Ectodermal cell (in vitro differentiated cells): Measurements from ENCODE around the gene AFAP1L2.

Experiments
- H3K27ac ChIP-seq: 2 replicates; pipeline ENCODE4 v1.7.0; 2013; ENCODE audit warnings: mild to moderate bottlenecking, low read depth, low read length; ENCODE audit not compliant: insufficient read depth, poor library complexity, severe bottlenecking
- H3K27me3 ChIP-seq: 2 replicates; pipeline ENCODE4 v1.7.0; 2013; ENCODE audit warnings: mild to moderate bottlenecking, low read length; ENCODE audit not compliant: insufficient read depth, control insufficient read depth, poor library complexity, severe bottlenecking
- H3K36me3 ChIP-seq: one replicate; pipeline ENCODE4 v1.7.0; 2013; ENCODE audit warnings: low read length; ENCODE audit not compliant: control insufficient read depth, insufficient read depth
- H3K4me1 ChIP-seq: one replicate; pipeline ENCODE4 v1.7.0; 2013; ENCODE audit warnings: low read length; ENCODE audit not compliant: control insufficient read depth, insufficient read depth
- H3K4me3 ChIP-seq: 2 replicates; pipeline ENCODE4 v1.7.0; 2013; ENCODE audit warnings: low read depth, low read length, control low read depth; ENCODE audit not compliant: insufficient read depth
- H3K9me3 ChIP-seq: 2 replicates; pipeline ENCODE4 v1.7.0; 2013; ENCODE audit warnings: mild to moderate bottlenecking, low read length, moderate library complexity; ENCODE audit not compliant: control insufficient read depth
- WGBS, 2 experiments: methylation state at CpG; one replicate each; pipeline ENCODE4 v1.1.7; 2013; ENCODE audit warnings: missing lambda C conversion rate in 2 of 2; 5-methylcytosine and 5-hydroxymethylcytosine counted together

The AFAP1L2 gene

DNA sequence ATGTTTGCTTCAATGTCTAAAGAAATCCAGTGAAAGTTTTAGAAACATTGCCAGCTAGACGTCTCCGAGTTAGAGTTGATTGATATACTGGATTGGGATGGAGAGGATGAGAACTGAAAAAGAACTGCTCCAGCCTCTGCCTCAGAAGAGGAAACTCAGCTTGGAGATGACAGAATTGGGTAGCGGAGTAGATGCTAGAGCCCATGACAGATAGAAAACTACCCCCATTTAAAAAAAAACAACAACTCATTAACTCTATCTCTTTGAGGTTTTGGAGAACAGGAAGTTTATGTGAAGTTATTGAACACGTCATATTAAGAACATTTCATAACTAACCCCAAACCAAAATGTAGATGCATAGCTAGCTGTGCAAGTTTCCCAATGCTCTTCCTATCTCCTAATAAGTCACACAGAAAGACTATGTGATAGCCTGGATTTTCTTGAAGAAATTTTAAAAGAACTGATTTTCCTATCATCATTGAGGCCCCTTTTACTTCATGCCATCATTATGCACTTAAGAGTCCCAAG, 28.3 kb upstream of the AFAP1L2 start:
- H3K4me1 ChIP-seq = peaks cover under 1% of the 10 kb centered on the region
- no peaks in the 10 kb centered on the region for H3K36me3 ChIP-seq
- 93 to 97% methylated on average over 3 to 4 of the region's 4 CpGs for WGBS, 2 experiments
- H3K4me3 ChIP-seq = no peak overlapping the region
- no peaks in the 10 kb centered on the region for H3K27me3 ChIP-seq
- H3K9me3 ChIP-seq = no peaks in the 10 kb centered on the region
- no peak overlapping the region for H3K27ac ChIP-seq

DNA sequence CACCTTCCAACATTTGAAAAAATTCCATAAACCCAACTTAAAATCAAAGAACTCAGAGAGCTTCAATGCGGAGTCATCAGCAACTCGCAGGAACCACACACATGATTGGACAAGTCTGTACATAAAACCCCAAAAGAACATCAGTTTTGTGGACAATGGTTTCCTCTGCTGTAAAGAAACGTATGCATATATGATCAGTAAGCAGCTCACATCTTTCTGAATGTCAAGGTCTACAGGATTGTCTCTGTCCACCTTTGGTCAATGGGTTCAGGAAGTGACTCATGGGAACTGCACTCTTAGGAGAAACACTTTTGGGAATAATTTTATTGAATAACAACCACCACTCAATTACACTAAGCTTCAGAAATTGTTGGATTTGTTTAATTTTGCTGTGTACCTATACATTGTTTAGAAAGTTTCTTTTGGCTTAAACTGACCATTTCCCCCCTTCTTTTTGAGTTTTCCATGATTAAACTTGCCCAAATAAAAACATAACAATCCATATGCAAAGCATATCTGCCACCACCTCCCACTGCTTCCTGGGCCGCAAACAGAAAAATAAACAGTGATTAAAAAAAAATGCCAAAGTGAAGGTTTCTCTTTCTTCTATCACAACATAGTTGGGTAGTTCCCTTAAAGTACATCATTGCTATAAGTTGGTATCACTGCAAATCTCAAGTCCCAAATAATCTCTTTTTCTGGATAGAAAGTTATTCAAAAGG, 27.3 kb upstream of the AFAP1L2 start:
- H3K36me3 ChIP-seq = no peaks in the 10 kb centered on the region

DNA sequence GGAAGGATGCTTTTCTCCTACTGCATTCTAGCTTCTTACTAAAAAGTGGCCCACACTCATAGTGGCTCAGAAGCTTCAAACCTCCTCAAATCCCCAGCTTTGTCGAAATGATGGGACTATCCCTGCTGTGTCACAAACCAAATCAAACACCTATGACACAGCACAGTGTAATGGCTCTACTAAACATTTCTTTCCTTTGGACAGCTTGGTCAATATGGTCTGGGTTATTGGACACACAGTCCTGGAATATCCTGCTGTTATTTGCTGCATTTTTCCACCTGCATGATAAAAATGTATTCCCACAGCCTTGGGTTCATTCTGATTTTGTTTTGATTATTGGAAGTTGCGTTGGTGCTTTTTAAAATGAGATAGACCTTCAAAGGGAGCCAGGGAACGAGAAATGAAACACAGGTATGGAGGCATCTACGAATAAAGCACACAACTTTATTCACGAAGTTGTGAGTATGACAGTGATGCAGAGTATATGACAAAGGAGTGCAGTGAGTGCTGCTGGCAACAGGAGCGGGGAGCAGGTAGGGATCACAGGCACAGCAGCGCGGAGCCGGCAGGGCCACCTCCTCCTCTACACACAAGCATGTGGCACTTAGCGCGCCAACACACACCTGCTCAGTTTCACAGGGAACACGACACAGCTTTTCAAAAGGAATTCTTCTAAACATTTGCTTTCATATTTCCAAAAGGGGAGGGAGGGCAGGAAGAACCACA, 26.5 kb upstream of the AFAP1L2 start:
- Histone ChIP-seq H3K27me3 (no peaks in the 10 kb centered on the region), H3K9me3 (no peaks in the 10 kb centered on the region), H3K4me3 (no peak overlapping the region), H3K36me3 (no peaks in the 10 kb centered on the region), H3K27ac (no peak overlapping the region), H3K4me1 (peaks cover 14% of the 10 kb centered on the region)
- 94 to 97% methylated on average over 12 of the region's 12 CpGs for WGBS, 2 experiments

More for the DNA sequence above, 27.3 kb upstream of the AFAP1L2 start:
- Histone ChIP-seq H3K4me3 (no peak overlapping the region), H3K27ac (no peak overlapping the region), H3K4me1 (peaks cover 11% of the 10 kb centered on the region), H3K9me3 (no peaks in the 10 kb centered on the region), H3K27me3 (no peaks in the 10 kb centered on the region)
- WGBS, 2 experiments = 97 to 98% methylated on average over 4 of the region's 4 CpGs

DNA sequence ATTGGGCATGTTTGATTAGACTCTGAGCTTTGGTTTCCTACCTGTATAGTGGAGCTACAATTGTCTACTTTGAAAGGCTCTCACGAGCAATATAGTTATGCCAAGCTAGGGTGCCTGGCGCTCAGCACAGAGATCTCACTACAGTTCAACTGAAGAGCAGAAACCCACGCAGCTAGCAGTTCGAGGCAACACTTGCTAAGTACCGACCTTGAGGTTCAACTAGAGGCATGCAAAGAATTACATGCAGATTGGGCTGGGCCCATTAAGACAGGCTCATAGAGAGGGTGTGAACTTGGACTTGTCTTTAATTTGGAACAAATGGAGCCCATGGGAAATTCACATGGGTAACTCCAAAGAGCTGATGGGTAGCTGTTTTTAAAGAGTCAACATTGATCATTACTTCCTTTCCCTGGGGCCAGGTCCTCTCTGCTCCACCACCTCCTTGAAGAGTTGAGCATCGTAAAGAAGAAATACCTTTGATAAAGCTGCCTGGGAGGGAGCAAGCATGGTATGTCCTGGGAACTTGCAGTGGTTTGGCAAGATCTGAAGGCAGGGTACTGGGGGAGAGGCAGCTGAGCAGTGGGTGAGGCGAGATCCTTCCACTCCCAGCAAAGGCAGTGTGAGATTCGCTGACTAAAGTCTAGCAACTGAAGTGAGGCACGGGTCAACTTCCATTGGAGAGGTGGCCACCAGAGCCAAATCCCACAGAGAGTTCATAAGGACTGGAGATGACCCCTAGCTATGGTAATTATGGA, 25.5 kb upstream of the AFAP1L2 start:
- no peaks in the 10 kb centered on the region for H3K27me3 ChIP-seq
- H3K36me3 ChIP-seq = no peaks in the 10 kb centered on the region
- peaks cover 14% of the 10 kb centered on the region for H3K4me1 ChIP-seq
- H3K27ac ChIP-seq = no peak overlapping the region
- WGBS, 2 experiments = 87% methylated on average over 9 of the region's 9 CpGs
- H3K4me3 ChIP-seq = no peak overlapping the region
- no peaks in the 10 kb centered on the region for H3K9me3 ChIP-seq

DNA sequence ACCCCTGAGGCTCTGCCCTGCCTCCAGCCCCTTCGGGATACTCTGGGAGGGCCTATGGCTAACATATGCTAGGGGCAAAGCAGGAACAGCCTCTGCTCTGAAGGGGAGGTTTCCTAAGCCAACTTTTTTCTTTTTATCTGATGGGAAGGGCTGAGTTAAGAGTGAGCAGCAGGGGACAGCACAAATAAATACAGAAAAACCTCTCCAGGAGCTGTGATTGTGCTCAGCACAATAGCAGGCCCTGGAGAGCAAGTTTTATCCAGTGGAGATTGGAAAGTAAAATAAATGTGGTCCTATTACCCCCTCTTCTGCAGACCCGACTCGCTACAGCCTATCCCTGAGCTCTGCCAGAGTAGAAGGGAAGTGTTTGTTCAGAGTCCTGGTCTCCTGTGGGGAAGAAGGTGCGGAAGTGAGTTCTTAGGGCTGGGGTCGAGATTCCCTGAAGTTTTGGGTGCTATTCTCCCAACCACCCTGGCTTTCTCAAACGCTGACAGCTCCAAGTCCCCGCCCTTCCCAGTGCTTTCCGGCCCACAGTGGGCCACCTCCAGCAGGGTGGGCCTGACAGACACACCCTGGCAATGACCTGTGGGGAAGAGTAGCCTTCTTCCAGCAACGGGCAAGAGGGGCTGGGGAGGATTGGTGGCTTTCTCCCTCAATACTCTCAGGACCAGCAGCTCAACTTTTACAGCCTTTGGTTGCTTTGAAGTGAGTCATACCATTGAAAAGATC, 23.0 kb upstream of the AFAP1L2 start:
- Histone ChIP-seq H3K9me3 (no peaks in the 10 kb centered on the region), H3K36me3 (no peaks in the 10 kb centered on the region), H3K4me3 (no peak overlapping the region), H3K4me1 (peaks cover 14% of the 10 kb centered on the region), H3K27me3 (no peaks in the 10 kb centered on the region), H3K27ac (peak overlapping the region; percentile 55)
- WGBS, 2 experiments = 70% methylated on average over 9 of the region's 9 CpGs

DNA sequence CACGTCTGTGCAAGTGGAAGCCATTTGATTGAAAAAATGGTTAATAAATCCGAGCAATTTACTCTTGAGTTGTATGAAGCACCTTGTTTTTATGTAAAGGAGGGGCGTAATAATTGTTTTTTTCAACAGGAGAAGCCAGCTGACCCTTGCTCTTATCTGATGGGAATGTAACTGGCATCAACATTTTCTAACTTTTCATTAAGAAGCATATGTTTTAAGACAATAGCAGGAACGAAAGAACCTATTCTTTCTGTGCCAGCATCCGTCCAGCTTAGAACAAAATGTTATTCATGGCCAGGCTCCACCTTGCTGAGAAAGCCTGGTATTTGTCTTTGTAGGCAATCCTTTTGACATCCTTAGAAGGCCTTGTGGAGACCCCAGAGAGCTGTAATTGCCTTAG, 22.2 kb upstream of the AFAP1L2 start:
- Histone ChIP-seq H3K4me3 (no peak overlapping the region), H3K9me3 (no peaks in the 10 kb centered on the region), H3K27ac (no peak overlapping the region), H3K4me1 (peaks cover 14% of the 10 kb centered on the region), H3K27me3 (no peaks in the 10 kb centered on the region), H3K36me3 (no peaks in the 10 kb centered on the region)
- 71 to 74% methylated on average over 5 of the region's 5 CpGs for WGBS, 2 experiments

DNA sequence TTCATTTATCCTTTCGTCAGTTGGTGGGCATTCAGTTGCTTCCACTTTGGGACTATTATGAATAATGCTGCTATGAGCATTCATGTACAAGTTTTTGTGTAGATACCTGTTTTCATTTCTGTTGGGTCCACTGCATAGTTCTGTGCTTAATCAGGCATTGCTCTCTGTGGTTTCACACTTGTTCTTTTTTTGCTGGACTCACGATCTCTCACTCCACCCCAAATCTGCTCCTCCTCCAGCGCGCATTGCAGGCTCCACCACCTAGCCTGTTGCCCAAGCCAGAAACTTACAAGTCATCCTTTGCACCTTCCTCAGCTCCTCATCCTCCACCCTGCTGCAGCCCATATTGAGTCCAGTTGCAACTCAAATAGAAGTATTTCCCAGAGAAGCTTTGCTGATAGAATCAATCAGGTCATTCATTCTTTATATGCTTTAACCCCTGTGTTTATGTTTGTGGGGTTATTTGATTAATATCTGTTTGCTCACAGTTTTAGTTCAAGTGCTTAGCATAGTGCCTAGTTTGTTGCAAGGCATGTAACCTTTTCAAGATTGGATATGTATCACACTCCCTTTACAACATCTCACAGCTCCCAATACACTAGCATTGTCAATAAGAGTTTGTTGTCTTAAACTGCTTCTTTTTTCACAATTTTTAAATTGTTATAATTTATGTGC, 16.6 kb upstream of the AFAP1L2 start:
- Histone ChIP-seq H3K27ac (no peak overlapping the region), H3K4me1 (no peaks in the 10 kb centered on the region), H3K4me3 (no peak overlapping the region), H3K36me3 (no peaks in the 10 kb centered on the region), H3K27me3 (no peaks in the 10 kb centered on the region), H3K9me3 (no peaks in the 10 kb centered on the region)
- WGBS, 2 experiments = 93 to 94% methylated on average over 4 of the region's 4 CpGs

DNA sequence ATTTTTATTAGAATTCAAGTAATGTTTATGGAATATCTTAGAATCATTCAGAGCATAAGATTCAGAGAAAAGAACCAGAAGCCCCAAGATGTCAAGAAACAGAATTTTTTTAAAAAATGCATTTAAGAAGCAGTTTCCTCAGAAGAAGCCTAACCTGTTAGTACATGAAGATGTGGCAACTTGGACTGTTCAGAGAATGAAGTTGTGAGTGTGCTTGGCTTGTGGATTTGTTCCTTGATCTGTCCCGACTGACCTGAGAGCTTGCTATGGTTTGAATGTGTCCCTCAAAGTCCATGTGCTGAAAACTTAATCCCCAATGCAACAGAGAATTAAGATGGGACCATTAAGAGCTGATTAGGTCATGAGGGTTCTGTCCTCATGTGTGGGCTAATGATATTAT, 13.8 kb upstream of the AFAP1L2 start:
- H3K4me1 ChIP-seq = no peaks in the 10 kb centered on the region
- no peaks in the 10 kb centered on the region for H3K9me3 ChIP-seq
- H3K27ac ChIP-seq = no peak overlapping the region
- WGBS, 2 experiments = 77 to 87% methylated on average over 1 of the region's 1 CpG
- H3K27me3 ChIP-seq = no peaks in the 10 kb centered on the region
- no peak overlapping the region for H3K4me3 ChIP-seq
- no peaks in the 10 kb centered on the region for H3K36me3 ChIP-seq

DNA sequence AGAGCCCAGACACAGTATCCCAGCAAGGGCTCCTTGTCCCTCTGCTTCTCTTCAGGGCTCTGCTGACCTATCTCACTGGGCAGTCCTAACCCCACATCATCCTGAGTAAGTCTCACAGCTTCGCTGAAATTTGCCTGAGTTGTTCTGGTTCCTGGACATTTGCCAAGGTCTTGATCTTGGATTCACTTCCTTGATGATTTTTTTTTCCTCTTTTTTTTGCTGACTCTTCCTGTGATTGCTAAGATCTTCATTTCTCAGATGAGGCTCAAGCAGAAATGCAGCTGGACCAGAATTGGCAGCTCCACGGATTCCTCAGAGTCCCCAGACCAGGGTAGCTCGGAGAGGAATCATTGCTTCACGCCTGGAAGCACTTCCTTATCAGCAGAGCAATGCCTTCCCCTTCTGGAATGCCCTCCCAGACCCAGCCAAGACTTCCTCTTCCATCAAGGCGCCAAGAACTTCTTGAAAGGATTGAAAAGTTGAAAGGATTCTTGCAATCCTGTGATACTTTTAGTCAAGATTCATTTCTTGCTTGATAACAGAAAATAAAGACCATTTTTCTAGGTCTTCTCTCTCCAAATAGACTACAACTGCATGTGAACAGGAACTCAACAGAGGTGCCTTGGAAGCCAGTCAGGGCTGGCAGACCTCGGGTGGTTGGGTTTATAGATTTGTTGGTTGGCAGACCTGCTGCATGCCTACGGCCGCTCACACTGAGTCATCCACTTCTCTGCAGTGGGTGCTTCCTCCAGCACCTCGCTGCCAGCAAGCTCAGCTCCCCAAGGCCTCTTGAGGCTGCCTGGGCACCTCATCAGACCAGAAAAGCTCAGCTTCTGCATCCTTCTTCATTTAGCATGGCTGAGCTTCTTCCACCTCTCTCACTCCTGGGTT, 8.8 kb upstream of the AFAP1L2 start:
- WGBS, 2 experiments = 91 to 92% methylated on average over 8 to 9 of the region's 9 CpGs
- H3K27me3 ChIP-seq = peaks cover 3% of the 10 kb centered on the region
- no peaks in the 10 kb centered on the region for H3K36me3 ChIP-seq
- peaks cover 4% of the 10 kb centered on the region for H3K4me1 ChIP-seq
- H3K9me3 ChIP-seq = no peaks in the 10 kb centered on the region
- H3K4me3 ChIP-seq = no peak overlapping the region
- no peak overlapping the region for H3K27ac ChIP-seq
